Kidney epithelial cell (primary cell): ENCODE measurements around the gene CREB5. TPM values are rescaled to one million over a fixed set of nuclear protein-coding genes. Genes with fewer than 3 reads are reported as not detected.

Experiments
- DNase-seq: peaks from one replicate; pipeline ENCODE4 v3.0.0-alpha.2; 2010; ENCODE audit warnings: low read depth
- H3K27me3 ChIP-seq: 2 replicates; pipeline ENCODE4 v1.6.0; 2011; ENCODE audit warnings: low read length; ENCODE audit not compliant: control insufficient read depth, insufficient read depth
- H3K36me3 ChIP-seq: 2 replicates; pipeline ENCODE4 v1.5.1; 2011; ENCODE audit warnings: low read length; ENCODE audit not compliant: control insufficient read depth, insufficient read depth
- H3K4me3 ChIP-seq: 2 replicates; pipeline ENCODE4 v1.5.1; 2011; ENCODE audit warnings: low read depth, mild to moderate bottlenecking, control low read depth, low read length
- total RNA-seq: library from RNA; depleted of rRNA; stranded (reverse); fragments of >200 nt; gene quantifications from 2 replicates; pipeline ENCODE4 v1.2.3, GENCODE V29; 2015
- TF ChIP-seq, protein P1 (sequence below): IDR thresholded peaks from 2 replicates; pipeline ENCODE4 v1.5.1; 2011; ENCODE audit warnings: mild to moderate bottlenecking, moderate library complexity, low read length, control low read depth, inconsistent platforms; ENCODE audit not compliant: insufficient read depth, poor library complexity, severe bottlenecking

CREB5 gene
- total RNA-seq, 1 donor from 2014 or later: 27.9 TPM

DNA sequence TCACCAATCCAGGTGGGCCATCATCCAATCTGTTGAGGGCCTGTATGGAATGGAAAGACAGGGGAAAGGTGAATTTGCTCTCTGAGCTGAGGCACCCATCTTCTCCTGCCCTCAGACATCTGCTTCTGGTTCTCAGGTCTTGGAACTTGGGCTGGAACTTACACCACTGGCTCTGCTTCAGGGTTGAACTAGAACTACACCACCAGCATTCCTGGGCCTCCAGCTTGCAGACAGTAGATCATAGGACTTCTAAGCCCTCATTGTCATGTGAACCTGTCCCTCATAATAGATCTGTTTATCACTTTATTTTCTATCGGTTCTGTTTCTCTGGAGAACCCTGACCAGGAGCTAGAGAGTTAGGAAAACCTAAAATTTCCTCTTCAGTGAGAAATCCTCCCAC lies 233.5 kb downstream of the CREB5 start:
- TF ChIP-seq, protein P1, sequence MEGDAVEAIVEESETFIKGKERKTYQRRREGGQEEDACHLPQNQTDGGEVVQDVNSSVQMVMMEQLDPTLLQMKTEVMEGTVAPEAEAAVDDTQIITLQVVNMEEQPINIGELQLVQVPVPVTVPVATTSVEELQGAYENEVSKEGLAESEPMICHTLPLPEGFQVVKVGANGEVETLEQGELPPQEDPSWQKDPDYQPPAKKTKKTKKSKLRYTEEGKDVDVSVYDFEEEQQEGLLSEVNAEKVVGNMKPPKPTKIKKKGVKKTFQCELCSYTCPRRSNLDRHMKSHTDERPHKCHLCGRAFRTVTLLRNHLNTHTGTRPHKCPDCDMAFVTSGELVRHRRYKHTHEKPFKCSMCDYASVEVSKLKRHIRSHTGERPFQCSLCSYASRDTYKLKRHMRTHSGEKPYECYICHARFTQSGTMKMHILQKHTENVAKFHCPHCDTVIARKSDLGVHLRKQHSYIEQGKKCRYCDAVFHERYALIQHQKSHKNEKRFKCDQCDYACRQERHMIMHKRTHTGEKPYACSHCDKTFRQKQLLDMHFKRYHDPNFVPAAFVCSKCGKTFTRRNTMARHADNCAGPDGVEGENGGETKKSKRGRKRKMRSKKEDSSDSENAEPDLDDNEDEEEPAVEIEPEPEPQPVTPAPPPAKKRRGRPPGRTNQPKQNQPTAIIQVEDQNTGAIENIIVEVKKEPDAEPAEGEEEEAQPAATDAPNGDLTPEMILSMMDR: no peak
- DNase-seq: no peak

DNA sequence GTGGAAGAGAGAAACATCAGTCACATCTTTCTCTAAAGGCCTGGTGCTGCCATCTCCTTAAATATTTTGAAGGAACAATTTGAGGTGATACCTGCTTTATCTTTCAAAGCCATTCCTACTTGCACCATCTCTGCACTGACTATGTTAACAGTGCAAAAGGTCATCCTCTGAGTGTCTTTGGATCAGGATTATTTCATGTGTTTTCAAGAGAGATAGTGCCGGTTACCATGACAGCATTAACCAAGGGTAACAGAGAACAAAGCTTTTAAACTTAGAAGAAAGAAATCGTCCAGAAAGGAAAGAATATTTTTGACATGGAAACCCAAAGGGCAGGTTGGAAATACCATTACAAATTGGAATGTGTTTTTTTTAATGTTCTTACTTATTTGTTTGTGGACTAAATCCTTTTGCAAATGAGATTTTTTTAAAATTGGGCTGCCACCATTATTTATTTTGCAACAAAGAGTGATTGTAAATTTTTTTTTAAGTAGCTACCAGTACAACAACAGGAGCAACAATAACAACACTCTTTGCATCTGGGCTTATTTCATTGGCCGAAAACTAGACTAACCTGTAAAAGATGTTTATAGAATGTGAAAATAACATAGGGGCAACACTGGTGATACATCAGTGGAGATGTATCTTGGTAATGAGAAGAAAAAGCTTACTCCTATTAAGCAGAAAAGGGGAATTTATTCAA lies 234.2 kb downstream of the CREB5 start:
- DNase-seq: no peak
- H3K36me3 ChIP-seq: no peaks in the 10 kb centered on the region
- no peak overlapping the region for H3K4me3 ChIP-seq
- H3K27me3 ChIP-seq: no peaks in the 10 kb centered on the region
- TF ChIP-seq, protein P1: no peak

More for the DNA sequence above, 233.5 kb downstream of the CREB5 start:
- no peak overlapping the region for H3K4me3 ChIP-seq
- no peaks in the 10 kb centered on the region for H3K36me3 ChIP-seq
- no peaks in the 10 kb centered on the region for H3K27me3 ChIP-seq

DNA sequence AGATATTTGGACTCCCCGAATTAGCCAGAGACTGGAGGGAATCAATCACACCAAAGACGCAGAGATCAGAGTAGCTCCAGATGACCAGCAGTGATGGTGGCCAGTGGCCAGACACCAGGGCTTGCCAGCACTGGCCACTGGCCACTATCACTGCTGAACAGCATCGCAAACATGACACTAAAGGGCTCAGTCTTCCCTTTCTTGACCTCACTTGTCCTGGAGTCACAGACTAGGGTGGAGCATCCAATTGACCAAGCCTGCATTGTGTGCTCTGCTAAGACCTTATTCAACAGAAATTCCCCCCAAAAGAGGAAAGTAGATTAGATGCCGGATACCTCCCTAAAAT lies 234.7 kb downstream of the CREB5 start:
- TF ChIP-seq, protein P1: no peak

DNA sequence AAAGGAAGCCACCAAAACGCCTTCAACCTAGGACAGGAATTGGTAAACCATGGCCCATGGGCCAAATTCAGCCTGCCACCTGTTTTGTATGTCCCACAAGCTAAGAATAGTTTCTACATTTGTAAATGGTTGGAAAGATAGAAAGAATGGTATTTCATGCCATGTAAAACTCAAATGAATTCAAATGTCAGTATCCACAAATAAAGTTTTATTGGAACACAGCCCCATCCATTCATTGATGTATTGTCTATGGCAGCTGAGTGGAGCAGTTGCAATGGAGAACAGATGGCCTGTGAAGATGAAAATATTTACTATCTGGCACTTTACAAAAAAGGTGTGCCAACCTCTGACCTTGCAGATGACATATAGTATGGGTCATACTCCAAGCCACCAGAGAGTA lies 236.9 kb downstream of the CREB5 start:
- DNase-seq: no peak
- Histone ChIP-seq H3K27me3 (no peaks in the 10 kb centered on the region), H3K4me3 (no peak overlapping the region), H3K36me3 (no peaks in the 10 kb centered on the region)
- TF ChIP-seq, protein P1: no peak

More for the DNA sequence above, 234.7 kb downstream of the CREB5 start:
- Histone ChIP-seq H3K27me3 (no peaks in the 10 kb centered on the region), H3K4me3 (no peak overlapping the region), H3K36me3 (no peaks in the 10 kb centered on the region)
- no peak for DNase-seq

DNA sequence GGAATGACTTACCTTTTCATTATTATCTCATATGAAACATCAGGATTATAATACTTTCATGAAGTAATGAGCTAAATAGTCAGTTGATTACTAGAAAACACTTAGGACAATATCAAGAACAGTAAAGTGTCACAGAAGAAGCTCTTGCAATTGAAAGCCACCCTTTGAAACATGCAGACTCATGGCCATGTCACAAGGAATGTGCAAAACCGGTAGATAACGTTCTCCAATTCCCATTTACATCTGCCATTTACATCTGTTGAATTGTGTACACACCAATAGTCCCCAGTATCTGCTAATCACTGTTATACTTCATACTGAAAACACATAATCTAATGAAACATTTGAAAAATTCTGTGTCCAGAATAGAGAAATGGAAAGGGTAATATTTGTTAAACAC lies 237.5 kb downstream of the CREB5 start:
- TF ChIP-seq, protein P1: no peak
- no peaks in the 10 kb centered on the region for H3K36me3 ChIP-seq
- H3K27me3 ChIP-seq: no peaks in the 10 kb centered on the region
- H3K4me3 ChIP-seq: no peak overlapping the region
- no peak for DNase-seq

DNA sequence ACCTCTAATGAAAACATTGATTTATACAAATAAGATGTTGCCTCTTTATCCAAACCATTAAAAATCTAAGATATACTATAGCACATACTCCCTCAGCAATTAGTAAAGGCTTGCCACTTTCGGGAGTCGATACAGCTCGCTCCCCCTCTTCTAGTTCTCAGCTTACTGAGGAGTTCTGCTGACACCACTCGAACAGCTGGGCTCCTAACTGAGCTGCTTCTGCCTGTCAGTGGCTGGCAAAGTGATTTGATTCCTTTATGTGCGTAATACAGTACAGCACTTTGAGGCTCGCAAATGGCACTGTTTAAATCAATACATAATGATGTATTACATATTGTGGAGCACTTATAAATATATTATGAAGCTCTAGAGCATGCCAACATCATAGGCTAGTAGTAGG lies 241.8 kb downstream of the CREB5 start:
- no peak overlapping the region for H3K4me3 ChIP-seq
- H3K27me3 ChIP-seq: no peaks in the 10 kb centered on the region
- no peak for DNase-seq
- TF ChIP-seq, protein P1: no peak
- no peaks in the 10 kb centered on the region for H3K36me3 ChIP-seq
